HEK293 (cell line): ENCODE measurements around the gene CDCA4.

Source experiments
- CTCF ChIA-PET: fragments of 350-600 bp; formaldehyde crosslinking; extraction: SDS; loops from one replicate; lab custom pipeline; 2021; ENCODE audit warnings: antibody characterized with exemption; lab: Yijun Ruan, JAX
- POLR2A ChIA-PET: fragments of 300-600 bp; formaldehyde crosslinking; extraction: SDS; loops from one replicate; lab custom pipeline; 2020; ENCODE audit warnings: antibody characterized with exemption, inconsistent platforms; lab: Yijun Ruan, JAX
- H3K27ac ChIP-seq: fragments of 200-500 bp; sonication (Bioruptor generic); 2 replicates; pipeline ENCODE4 v1.5.1; 2014; ENCODE audit warnings: low read depth, low read length, control low read depth, inconsistent platforms; ENCODE audit errors: extremely low read depth
- H3K36me3 ChIP-seq, 2 experiments: fragments of 200-500 bp in 1 of 2; sonication (Bioruptor generic) in 1 of 2; 1 replicate in 1 of 2; 2 replicates in 1 of 2; pipeline ENCODE4 v1.5.1; 2014 to 2017; ENCODE audit warnings: inconsistent platforms in 2 of 2, low read length in 2 of 2; ENCODE audit not compliant: control insufficient read depth in 2 of 2, insufficient read depth in 1 of 2
- H3K4me1 ChIP-seq: fragments of 200-500 bp; sonication (Bioruptor generic); 2 replicates; pipeline ENCODE4 v1.5.1; 2014; ENCODE audit warnings: mild to moderate bottlenecking, low read length, inconsistent platforms; ENCODE audit not compliant: control insufficient read depth, insufficient read depth
- H3K4me3 ChIP-seq: 2 replicates; pipeline ENCODE4 v1.5.1; 2011; ENCODE audit warnings: low read depth, mild to moderate bottlenecking, control low read depth, low read length, moderate library complexity
- H3K9me3 ChIP-seq: fragments of 200-500 bp; sonication (Bioruptor generic); 2 replicates; pipeline ENCODE4 v1.5.1; 2014; ENCODE audit warnings: low read depth, low read length, inconsistent platforms; ENCODE audit not compliant: control insufficient read depth, insufficient read depth
- BCL11A ChIP-seq: fragments of 450-650 bp; formaldehyde crosslinking; IDR thresholded peaks from 2 replicates; pipeline ENCODE4 v1.5.1; 2016; ENCODE audit warnings: low read depth, missing biosample characterization, missing genetic modification characterization
- BCL11B ChIP-seq: fragments of 450-650 bp; formaldehyde crosslinking; IDR thresholded peaks from 2 replicates; pipeline ENCODE4 v1.5.1; 2016; ENCODE audit warnings: low read depth, missing biosample characterization, missing genetic modification characterization
- GLIS1 ChIP-seq: fragments of 450-650 bp; formaldehyde crosslinking; IDR thresholded peaks from 2 replicates; pipeline ENCODE4 v1.5.1; 2016; ENCODE audit warnings: missing biosample characterization, missing genetic modification characterization
- KLF8 ChIP-seq: fragments of 450-650 bp; formaldehyde crosslinking; IDR thresholded peaks from 2 replicates; pipeline ENCODE4 v1.5.1; 2016; ENCODE audit warnings: missing biosample characterization, missing genetic modification characterization
- MEIS1 ChIP-seq: sonication (generic); formaldehyde crosslinking; IDR thresholded peaks from 2 replicates; pipeline ENCODE4 v1.8.1; 2022; ENCODE audit warnings: missing genetic modification reagents, mild to moderate bottlenecking, borderline replicate concordance
- PRDM1 ChIP-seq: fragments of 450-650 bp; formaldehyde crosslinking; IDR thresholded peaks from 2 replicates; pipeline ENCODE4; 2016; ENCODE audit warnings: missing biosample characterization, missing genetic modification characterization
- PRDM10 ChIP-seq: fragments of 450-650 bp; formaldehyde crosslinking; IDR thresholded peaks from 2 replicates; pipeline ENCODE4 v1.5.1; 2016; ENCODE audit warnings: missing biosample characterization, missing genetic modification characterization
- ZBTB21 ChIP-seq: fragments of 450-650 bp; formaldehyde crosslinking; IDR thresholded peaks from 2 replicates; pipeline ENCODE4 v1.5.1; 2017; ENCODE audit warnings: missing biosample characterization, missing genetic modification characterization
- ZNF133 ChIP-seq: fragments of 450-650 bp; formaldehyde crosslinking; IDR thresholded peaks from 2 replicates; pipeline ENCODE4 v1.5.1; 2016; ENCODE audit warnings: missing biosample characterization, missing genetic modification characterization
- ZNF148 ChIP-seq: fragments of 450-650 bp; formaldehyde crosslinking; IDR thresholded peaks from 2 replicates; pipeline ENCODE4 v1.5.0; 2017; ENCODE audit warnings: missing biosample characterization, missing genetic modification characterization, borderline replicate concordance
- ZNF16 ChIP-seq: fragments of 450-650 bp; formaldehyde crosslinking; IDR thresholded peaks from 2 replicates; pipeline ENCODE4 v1.5.1; 2016; ENCODE audit warnings: low read depth, missing biosample characterization, missing genetic modification characterization
- ZNF19 ChIP-seq: fragments of 450-650 bp; formaldehyde crosslinking; IDR thresholded peaks from 2 replicates; pipeline ENCODE4; 2016; ENCODE audit warnings: missing biosample characterization, missing genetic modification characterization, low read depth
- ZNF214 ChIP-seq: fragments of 450-650 bp; formaldehyde crosslinking; IDR thresholded peaks from 2 replicates; pipeline ENCODE4 v1.5.1; 2017; ENCODE audit warnings: missing biosample characterization, mild to moderate bottlenecking, missing genetic modification characterization, borderline replicate concordance
- ZNF292 ChIP-seq: fragments of 450-650 bp; formaldehyde crosslinking; IDR thresholded peaks from 2 replicates; pipeline ENCODE4 v1.5.1; 2016; ENCODE audit warnings: low read depth, missing biosample characterization, missing genetic modification characterization, borderline replicate concordance
- ZNF423 ChIP-seq: fragments of 450-650 bp; formaldehyde crosslinking; IDR thresholded peaks from 2 replicates; pipeline ENCODE4 v1.5.1; 2016; ENCODE audit warnings: missing biosample characterization, missing genetic modification characterization
- ZNF521 ChIP-seq: fragments of 450-650 bp; formaldehyde crosslinking; IDR thresholded peaks from 2 replicates; pipeline ENCODE4 v1.5.1; 2017; ENCODE audit warnings: missing biosample characterization, mild to moderate bottlenecking, missing genetic modification characterization
- ZNF544 ChIP-seq: fragments of 450-650 bp; formaldehyde crosslinking; IDR thresholded peaks from 2 replicates; pipeline ENCODE4 v1.5.0; 2017; ENCODE audit warnings: missing biosample characterization, missing genetic modification characterization
- ZNF600 ChIP-seq: fragments of 450-650 bp; formaldehyde crosslinking; IDR thresholded peaks from 2 replicates; pipeline ENCODE4 v1.5.1; 2016; ENCODE audit warnings: missing biosample characterization, missing genetic modification characterization
- ZNF610 ChIP-seq: fragments of 450-650 bp; formaldehyde crosslinking; IDR thresholded peaks from 2 replicates; pipeline ENCODE4 v1.5.1; 2016; ENCODE audit warnings: missing biosample characterization, missing genetic modification characterization, borderline replicate concordance
- ZNF707 ChIP-seq: fragments of 450-650 bp; formaldehyde crosslinking; IDR thresholded peaks from 2 replicates; pipeline ENCODE4 v1.5.1; 2016; ENCODE audit warnings: missing biosample characterization, missing genetic modification characterization
- ZNF785 ChIP-seq: fragments of 450-650 bp; formaldehyde crosslinking; IDR thresholded peaks from 2 replicates; pipeline ENCODE4 v1.5.1; 2016; ENCODE audit warnings: missing biosample characterization, missing genetic modification characterization
- ZSCAN5A ChIP-seq: fragments of 450-650 bp; formaldehyde crosslinking; IDR thresholded peaks from 2 replicates; pipeline ENCODE4 v1.5.1; 2016; ENCODE audit warnings: missing biosample characterization, missing genetic modification characterization

The CDCA4 gene

GRCh38 chr14:104970231-104971068 is 50.4 kb downstream of the CDCA4 start (continued):
- TF ChIP-seq ZBTB21 (no peak), ZNF707 (tag by site-specific recombination) (no peak), ZNF600 (tag by site-specific recombination) (peak; percentile 68)
- TF ChIP-seq, all 188 proteins: peak for 17

GRCh38 chr14:104969741-104970230 is 51.1 kb downstream of the CDCA4 start:
- TF ChIP-seq ZNF610 (tag by site-specific recombination) (no peak), MEIS1 (no peak), ZNF19 (no peak), ZNF544 (tag by site-specific recombination) (no peak), ZNF133 (tag by site-specific recombination) (no peak), BCL11A (no peak)
- TF ChIP-seq, all 188 proteins: peak for 0
- ChIA-PET CTCF (interaction anchor here (0.6 to 2.1 kb wide), 4 partner anchors 44 to 322 kb away, joined by 3 to 7 read pairs (median 3); no protein-coding TSS in a partner anchor), POLR2A (interaction anchor here (0.9 to 1.3 kb wide), 3 partner anchors 16 to 51 kb away, joined by 3 to 4 read pairs (median 4); partner anchors contain the start of genes CDCA4 and CLBA1)
- no peaks in the 10 kb centered on the region for H3K36me3 ChIP-seq
- no peak overlapping the region for H3K4me3 ChIP-seq
- H3K9me3 ChIP-seq = no peaks in the 10 kb centered on the region
- peaks cover 11% of the 10 kb centered on the region for H3K4me1 ChIP-seq
- H3K27ac ChIP-seq = no peak overlapping the region

GRCh38 chr14:104968541-104969401 is 52.1 kb downstream of the CDCA4 start:
- Histone ChIP-seq H3K4me1 (peaks cover 11% of the 10 kb centered on the region), H3K4me3 (no peak overlapping the region), H3K36me3 (no peaks in the 10 kb centered on the region), H3K27ac (peak overlapping the region; percentile 37; the same call in 1 of the 2 replicates), H3K9me3 (no peaks in the 10 kb centered on the region)
- ChIA-PET POLR2A (interaction anchor here (1.0 to 1.3 kb wide), 3 partner anchors 10 to 52 kb away, joined by 3 to 4 read pairs (median 3); partner anchors contain the start of genes AHNAK2 and CDCA4), CTCF (interaction anchor here (0.5 to 2.1 kb wide), 4 partner anchors 45 to 323 kb away, joined by 3 to 7 read pairs (median 3); no protein-coding TSS in a partner anchor)
- TF ChIP-seq ZSCAN5A (tag by site-specific recombination) = peak; percentile 16; the same call in 1 of the 2 replicates
- peak; percentile 83 for TF ChIP-seq ZNF16 (tag by site-specific recombination)
- TF ChIP-seq PRDM10 (tag by site-specific recombination) = peak; percentile 92
- no peak for TF ChIP-seq ZNF785
- TF ChIP-seq ZNF292 = no peak
- no peak for TF ChIP-seq ZNF148 (tag by site-specific recombination)
- 0 out of 2 replicates have a peak, but pooled peaks have one; percentile 43 for TF ChIP-seq GLIS1
- 0 out of 2 replicates have a peak, but pooled peaks have one; percentile 13 for TF ChIP-seq KLF8 (tag by site-specific recombination)
- no peak for TF ChIP-seq ZNF214 (tag by site-specific recombination)
- no peak for TF ChIP-seq BCL11B
- TF ChIP-seq ZNF423 (tag by site-specific recombination) = peak; percentile 34; the same call in 1 of the 2 replicates
- no peak for TF ChIP-seq PRDM1 (tag by site-specific recombination)
- TF ChIP-seq ZNF521 = no peak
